Osteoblast (primary cell): ENCODE results near the gene EML3. TPM values are rescaled to one million over a fixed set of nuclear protein-coding genes. Genes with fewer than 3 reads are reported as not detected.
"Not testable (repeated sequence)": the region's sequence is repeated elsewhere in the genome, so short reads cannot be mapped to it uniquely, and the experiment has no call there.

Experiments used
- DNase-seq: peaks from one replicate; pipeline ENCODE4 v3.0.0; 2011; ENCODE audit warnings: low spot score, mixed read lengths; ENCODE audit not compliant: insufficient read length; ENCODE audit errors: missing footprints
- H2AFZ ChIP-seq: 2 replicates; pipeline ENCODE4 v1.6.0; 2011; ENCODE audit warnings: mild to moderate bottlenecking, low read length
- H3K27ac ChIP-seq: 2 replicates; pipeline ENCODE4 v1.5.1; 2011; ENCODE audit warnings: mild to moderate bottlenecking, low read depth, low read length, moderate library complexity
- H3K27me3 ChIP-seq: 2 replicates; pipeline ENCODE4 v1.6.0; 2012; ENCODE audit warnings: mild to moderate bottlenecking, control low read depth, inconsistent platforms, low read length, moderate library complexity; ENCODE audit not compliant: insufficient read depth
- H3K36me3 ChIP-seq: 2 replicates; pipeline ENCODE4 v1.5.1; 2011; ENCODE audit warnings: mild to moderate bottlenecking, low read length, control low read depth, moderate library complexity; ENCODE audit not compliant: insufficient read depth
- H3K4me1 ChIP-seq: 2 replicates; pipeline ENCODE4 v1.5.1; 2011; ENCODE audit warnings: mild to moderate bottlenecking, low read length, control low read depth, moderate library complexity; ENCODE audit not compliant: insufficient read depth
- H3K4me2 ChIP-seq: 2 replicates; pipeline ENCODE4 v1.6.0; 2011; ENCODE audit warnings: mild to moderate bottlenecking, low read length; ENCODE audit not compliant: insufficient read depth
- H3K4me3 ChIP-seq: fragments of 200-600 bp; sonication (generic); 3 replicates; pipeline ENCODE4 v1.5.1; 2012; ENCODE audit warnings: mild to moderate bottlenecking, low read length, inconsistent platforms; ENCODE audit not compliant: insufficient read depth
- H3K79me2 ChIP-seq: 2 replicates; pipeline ENCODE4 v1.6.0; 2012; ENCODE audit warnings: mild to moderate bottlenecking, low read length, control low read depth, inconsistent platforms; ENCODE audit not compliant: insufficient read depth
- H3K9me3 ChIP-seq: 2 replicates; pipeline ENCODE4 v1.5.1; 2011; ENCODE audit warnings: low read depth, low read length, control low read depth
- H4K20me1 ChIP-seq: 2 replicates; pipeline ENCODE4 v1.6.0; 2012; ENCODE audit warnings: mild to moderate bottlenecking, low read length, control low read depth; ENCODE audit not compliant: insufficient read depth
- total RNA-seq: library from RNA; depleted of rRNA; stranded (reverse); fragments of >200 nt; gene quantifications from 2 replicates; pipeline ENCODE4 v1.2.3, GENCODE V29; 2012
- TF ChIP-seq, protein P1 (sequence below): IDR thresholded peaks from 2 replicates; pipeline ENCODE4 v1.5.1; 2011; ENCODE audit warnings: mild to moderate bottlenecking, low read depth, low read length, moderate library complexity; ENCODE audit errors: extremely low read depth

Gene EML3
- total RNA-seq, 1 donor: 26.4 TPM

DNA sequence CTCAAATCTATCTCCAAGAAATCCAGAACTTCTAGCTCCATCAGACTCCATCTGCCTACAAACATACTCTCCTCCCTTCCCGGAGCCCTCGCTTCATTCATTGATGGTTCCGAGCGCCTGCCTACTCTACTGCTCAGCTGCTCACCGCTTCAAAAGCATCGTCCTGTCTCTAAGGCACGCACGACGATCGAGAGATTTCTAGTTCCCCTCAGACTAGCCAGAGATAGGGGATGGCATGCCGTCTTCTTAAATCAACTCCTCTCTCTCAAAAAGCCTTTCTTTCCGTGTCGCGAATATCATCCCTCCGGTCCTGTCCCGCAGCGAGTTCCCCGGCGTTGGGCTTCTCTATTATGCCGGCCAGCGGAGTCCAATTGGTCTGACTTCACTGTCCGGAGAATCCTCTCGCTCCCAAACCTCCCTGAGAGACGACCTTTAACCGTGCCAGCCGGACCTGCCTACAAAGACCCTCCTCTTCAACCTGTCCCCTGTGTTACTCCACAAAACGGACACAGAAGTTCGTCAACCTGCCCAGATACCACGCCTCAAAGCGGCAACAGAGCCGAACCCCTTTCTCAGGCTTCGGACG is 39.5 kb downstream of the EML3 start:
- Histone ChIP-seq H4K20me1 (peaks cover 30% of the 10 kb centered on the region), H3K9me3 (no peaks in the 10 kb centered on the region), H3K4me3 (peak overlapping the region; percentile 93), H3K36me3 (peaks cover 52% of the 10 kb centered on the region), H3K4me1 (peaks cover 30% of the 10 kb centered on the region), H3K4me2 (peak overlapping the region; percentile 90), H3K79me2 (peaks cover 76% of the 10 kb centered on the region), H3K27me3 (no peaks in the 10 kb centered on the region), H2AFZ (peak overlapping the region; percentile 61), H3K27ac (peak overlapping the region; percentile 78)
- peak; percentile 71 for DNase-seq
- TF ChIP-seq, protein P1, sequence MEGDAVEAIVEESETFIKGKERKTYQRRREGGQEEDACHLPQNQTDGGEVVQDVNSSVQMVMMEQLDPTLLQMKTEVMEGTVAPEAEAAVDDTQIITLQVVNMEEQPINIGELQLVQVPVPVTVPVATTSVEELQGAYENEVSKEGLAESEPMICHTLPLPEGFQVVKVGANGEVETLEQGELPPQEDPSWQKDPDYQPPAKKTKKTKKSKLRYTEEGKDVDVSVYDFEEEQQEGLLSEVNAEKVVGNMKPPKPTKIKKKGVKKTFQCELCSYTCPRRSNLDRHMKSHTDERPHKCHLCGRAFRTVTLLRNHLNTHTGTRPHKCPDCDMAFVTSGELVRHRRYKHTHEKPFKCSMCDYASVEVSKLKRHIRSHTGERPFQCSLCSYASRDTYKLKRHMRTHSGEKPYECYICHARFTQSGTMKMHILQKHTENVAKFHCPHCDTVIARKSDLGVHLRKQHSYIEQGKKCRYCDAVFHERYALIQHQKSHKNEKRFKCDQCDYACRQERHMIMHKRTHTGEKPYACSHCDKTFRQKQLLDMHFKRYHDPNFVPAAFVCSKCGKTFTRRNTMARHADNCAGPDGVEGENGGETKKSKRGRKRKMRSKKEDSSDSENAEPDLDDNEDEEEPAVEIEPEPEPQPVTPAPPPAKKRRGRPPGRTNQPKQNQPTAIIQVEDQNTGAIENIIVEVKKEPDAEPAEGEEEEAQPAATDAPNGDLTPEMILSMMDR: no peak

GRCh38 chr11:62572431-62572830 is 40.1 kb downstream of the EML3 start:
- no peak for DNase-seq
- Histone ChIP-seq H3K27ac (peak overlapping the region; percentile 78), H2AFZ (no peak overlapping the region), H3K4me3 (peak overlapping the region; percentile 93), H3K4me1 (peaks cover 30% of the 10 kb centered on the region), H3K27me3 (no peaks in the 10 kb centered on the region), H3K79me2 (peaks cover 82% of the 10 kb centered on the region), H3K36me3 (peaks cover 55% of the 10 kb centered on the region), H4K20me1 (peaks cover 31% of the 10 kb centered on the region), H3K9me3 (no peaks in the 10 kb centered on the region), H3K4me2 (peak overlapping the region; percentile 90)
- TF ChIP-seq, protein P1: no peak

DNA sequence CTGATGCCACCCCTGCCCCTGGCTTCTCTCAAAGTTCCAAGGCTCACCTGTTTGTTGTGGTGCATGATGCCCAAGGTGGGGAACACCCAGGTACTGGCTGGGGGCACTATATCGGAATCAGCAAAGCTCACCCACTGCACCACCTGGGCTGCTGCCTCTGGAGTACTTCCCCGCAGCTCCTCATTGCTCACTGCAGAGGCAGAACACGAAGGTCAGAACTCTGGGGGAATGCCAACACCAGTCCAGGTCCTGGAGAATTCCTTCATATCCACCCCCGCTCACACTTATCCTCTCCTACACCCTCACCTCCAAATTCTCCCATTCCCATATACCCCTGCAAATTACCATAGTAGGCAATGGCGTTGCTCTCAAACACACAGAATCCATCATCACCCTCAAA is 41.1 kb downstream of the EML3 start:
- Histone ChIP-seq H3K4me1 (peaks cover 30% of the 10 kb centered on the region), H3K36me3 (peaks cover 64% of the 10 kb centered on the region), H3K27ac (peak overlapping the region; percentile 38), H4K20me1 (peaks cover 34% of the 10 kb centered on the region), H3K4me2 (peak overlapping the region; percentile 90), H3K4me3 (peak overlapping the region; percentile 93), H3K79me2 (peaks cover 91% of the 10 kb centered on the region)
- not testable (repeated sequence) for H2AFZ ChIP-seq, H3K27me3 ChIP-seq, DNase-seq, H3K9me3 ChIP-seq

DNA sequence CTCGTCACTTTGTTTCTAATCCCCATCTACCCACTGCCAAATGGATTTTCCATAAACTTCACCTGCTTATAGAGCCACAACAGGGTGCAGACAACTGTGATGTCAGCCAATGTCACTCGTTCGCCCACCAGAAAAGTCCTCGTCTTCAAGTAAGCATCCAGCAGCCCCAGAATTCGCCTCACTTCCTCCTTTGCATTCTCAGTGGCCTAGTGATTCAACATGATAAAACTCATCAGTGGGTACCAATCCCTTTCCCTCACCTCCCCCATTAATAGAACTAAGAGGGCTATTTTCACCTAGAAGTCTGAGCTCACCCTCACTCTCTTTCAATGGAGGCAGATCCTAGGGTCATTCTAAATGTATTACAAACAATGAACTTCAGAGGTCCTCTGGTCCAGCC is 41.7 kb downstream of the EML3 start:
- Histone ChIP-seq H3K36me3 (peaks cover 64% of the 10 kb centered on the region), H3K79me2 (peaks cover 95% of the 10 kb centered on the region), H4K20me1 (peaks cover 34% of the 10 kb centered on the region), H3K4me1 (peaks cover 28% of the 10 kb centered on the region)
- not testable (repeated sequence) for H3K4me2 ChIP-seq, H3K9me3 ChIP-seq, H3K27ac ChIP-seq, DNase-seq, H3K27me3 ChIP-seq, H3K4me3 ChIP-seq, H2AFZ ChIP-seq

DNA sequence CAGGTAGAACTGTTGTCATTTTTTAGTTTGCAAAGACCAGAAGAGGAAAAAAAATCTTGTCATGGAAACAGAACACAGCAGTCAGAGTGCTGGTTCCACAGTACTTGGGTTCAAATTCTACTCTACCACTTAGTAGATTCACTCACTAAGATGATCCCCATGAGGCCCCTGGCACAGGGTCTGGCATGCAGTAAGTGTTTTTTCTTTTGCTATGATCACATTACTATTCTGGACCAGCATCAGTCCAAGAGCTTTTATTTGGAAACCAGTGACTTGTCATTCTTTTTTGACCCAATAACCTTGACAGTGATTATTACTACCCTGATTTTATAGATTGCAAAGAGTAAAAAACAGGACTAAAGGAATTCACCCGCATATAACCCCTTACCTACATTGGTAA is 43.0 kb downstream of the EML3 start:
- no peak overlapping the region for H3K27ac ChIP-seq
- no peaks in the 10 kb centered on the region for H3K27me3 ChIP-seq
- H3K4me3 ChIP-seq: no peak overlapping the region
- peak; percentile 62 for DNase-seq
- H4K20me1 ChIP-seq: peaks cover 43% of the 10 kb centered on the region
- peaks cover 94% of the 10 kb centered on the region for H3K79me2 ChIP-seq
- H3K4me1 ChIP-seq: peaks cover 16% of the 10 kb centered on the region
- H2AFZ ChIP-seq: no peak overlapping the region
- TF ChIP-seq, protein P1: no peak
- H3K36me3 ChIP-seq: peaks cover 74% of the 10 kb centered on the region
- no peak overlapping the region for H3K4me2 ChIP-seq
- no peaks in the 10 kb centered on the region for H3K9me3 ChIP-seq
